H1 (cell line): ENCODE results near the gene LAMP5. TPM values are rescaled to one million over a fixed set of nuclear protein-coding genes. Genes with fewer than 3 reads are reported as not detected.

Experiments
- CTCF ChIA-PET: fragments of 300-600 bp; sonication (Branson Sonifier 250); formaldehyde crosslinking; loops from one replicate; lab custom pipeline; 2021; ENCODE audit not compliant: partially characterized antibody; lab: Charles Lee
- POLR2A ChIA-PET: fragments of 300-600 bp; sonication (Branson Sonifier 250); formaldehyde crosslinking; loops from one replicate; lab custom pipeline; 2021; ENCODE audit warnings: inconsistent platforms; ENCODE audit not compliant: partially characterized antibody; lab: Charles Lee
- DNase-seq, 2 experiments: peaks; one replicate each; pipeline versions ENCODE4 v3.0.0 to v3.0.0-alpha.2; 2010 to 2022; ENCODE audit warnings: low spot score in 2 of 2, low read depth in 1 of 2, mixed read lengths in 1 of 2
- FAIRE-seq: peaks from 2 replicates; lab custom pipeline; 2011; peaks lifted over from hg19 to GRCh38; lab: Jason Lieb, UNC
- H2AFZ ChIP-seq: 2 replicates; pipeline ENCODE4 v1.8.1; 2012; ENCODE audit warnings: low read length, inconsistent platforms
- H2AK5ac ChIP-seq: 2 replicates; pipeline ENCODE4 v1.6.1; 2013; ENCODE audit warnings: low read depth, low read length
- H2BK120ac ChIP-seq: replicated peaks from 2 replicates; pipeline ENCODE3; 2013; ENCODE audit warnings: low read depth, low read length, inconsistent platforms
- H2BK12ac ChIP-seq: 2 replicates; pipeline ENCODE4 v1.6.1; 2013; ENCODE audit warnings: low read depth, low read length
- H2BK15ac ChIP-seq: 2 replicates; pipeline ENCODE4 v1.6.1; 2013; ENCODE audit warnings: low read length
- H2BK20ac ChIP-seq: 2 replicates; pipeline ENCODE4 v1.6.1; 2013; ENCODE audit warnings: low read length
- H2BK5ac ChIP-seq: 2 replicates; pipeline ENCODE4 v1.6.1; 2013; ENCODE audit warnings: low read depth, low read length
- H3K14ac ChIP-seq: 2 replicates; pipeline ENCODE4 v1.6.1; 2013; ENCODE audit warnings: inconsistent platforms; ENCODE audit not compliant: insufficient read length
- H3K18ac ChIP-seq: 2 replicates; pipeline ENCODE4 v1.6.1; 2013; ENCODE audit warnings: low read length; ENCODE audit errors: extremely low read depth
- H3K23ac ChIP-seq: 2 replicates; pipeline ENCODE4 v1.6.1; 2013; ENCODE audit warnings: inconsistent platforms; ENCODE audit not compliant: insufficient read length
- H3K23me2 ChIP-seq: 2 replicates; pipeline ENCODE4 v1.6.1; 2013; ENCODE audit warnings: low read depth, low read length
- H3K27ac ChIP-seq: 2 replicates; pipeline ENCODE4 v1.6.1; 2011; ENCODE audit warnings: low read depth, low read length, inconsistent platforms
- H3K27me3 ChIP-seq, 4 experiments: replicated peaks in 1 of 4; 1 replicate in 1 of 4; 2 replicates in 3 of 4; pipeline versions ENCODE4 v1.6.1 to v1.8.1; 2011 to 2013; ENCODE audit warnings: low read length in 3 of 4, mild to moderate bottlenecking in 3 of 4, inconsistent platforms in 2 of 4, mixed read lengths in 2 of 4, moderate library complexity in 1 of 4; ENCODE audit not compliant: control insufficient read depth in 3 of 4, insufficient read depth in 3 of 4; ENCODE audit errors: extremely low read depth in 1 of 4
- H3K36me3 ChIP-seq, 4 experiments: 2 replicates each; pipeline versions ENCODE4 v1.6.1 to v1.8.1; 2011 to 2013; ENCODE audit warnings: mild to moderate bottlenecking in 4 of 4, low read length in 3 of 4, moderate library complexity in 2 of 4, control low read depth in 1 of 4, inconsistent platforms in 1 of 4; ENCODE audit not compliant: insufficient read depth in 4 of 4, control insufficient read depth in 2 of 4
- H3K4ac ChIP-seq: replicated peaks from 2 replicates; pipeline ENCODE3; 2013; ENCODE audit warnings: low read length, low read depth, mixed read lengths, inconsistent platforms; ENCODE audit not compliant: insufficient read length
- H3K4me1 ChIP-seq, 4 experiments: replicated peaks in 1 of 4; 1 replicate in 1 of 4; 2 replicates in 3 of 4; pipeline versions ENCODE4 v1.6.1 to v1.8.1; 2011 to 2013; ENCODE audit warnings: low read length in 3 of 4, inconsistent platforms in 2 of 4, mixed read lengths in 1 of 4; ENCODE audit not compliant: insufficient read depth in 4 of 4, control insufficient read depth in 3 of 4
- H3K4me2 ChIP-seq, 2 experiments: 2 replicates each; pipeline versions ENCODE4 v1.6.1 to v1.8.1; 2011 to 2013; ENCODE audit warnings: low read depth in 2 of 2, low read length in 2 of 2, control low read depth in 1 of 2, inconsistent platforms in 1 of 2, mild to moderate bottlenecking in 1 of 2; ENCODE audit not compliant: insufficient read depth in 1 of 2
- H3K4me3 ChIP-seq, 4 experiments: fragments of 200-600, 300-600 bp in 1 of 4; sonication (generic), shearing (Covaris generic), sonication (Bioruptor Twin) in 1 of 4; 2 replicates each; pipeline versions ENCODE4 v1.5.1 to v1.8.1; 2011 to 2016; ENCODE audit warnings: low read length in 4 of 4, low read depth in 3 of 4, control low read depth in 2 of 4, inconsistent platforms in 2 of 4, mild to moderate bottlenecking in 2 of 4, mixed read lengths in 1 of 4, moderate library complexity in 1 of 4; ENCODE audit not compliant: insufficient read depth in 2 of 4; ENCODE audit errors: extremely low read depth in 1 of 4
- H3K56ac ChIP-seq: replicated peaks from 2 replicates; pipeline ENCODE3; 2013; ENCODE audit warnings: low read depth, mild to moderate bottlenecking, mixed read lengths, low read length, inconsistent platforms; ENCODE audit not compliant: insufficient read length
- H3K79me1 ChIP-seq: 2 replicates; pipeline ENCODE4 v1.6.1; 2013; ENCODE audit warnings: low read depth, low read length, control low read depth
- H3K79me2 ChIP-seq, 2 experiments: 2 replicates each; pipeline versions ENCODE4 v1.6.1 to v1.8.1; 2012 to 2013; ENCODE audit warnings: low read length in 2 of 2, mild to moderate bottlenecking in 2 of 2, inconsistent platforms in 1 of 2; ENCODE audit not compliant: insufficient read depth in 2 of 2, control insufficient read depth in 1 of 2
- H3K9ac ChIP-seq, 4 experiments: replicated peaks in 1 of 4; 1 replicate in 1 of 4; 2 replicates in 3 of 4; pipeline versions ENCODE4 v1.6.1 to v1.8.1; 2011 to 2013; ENCODE audit warnings: low read depth in 3 of 4, low read length in 3 of 4, control low read depth in 2 of 4, mild to moderate bottlenecking in 2 of 4, moderate library complexity in 2 of 4, inconsistent platforms in 1 of 4; ENCODE audit errors: extremely low read depth in 1 of 4
- H3K9me3 ChIP-seq, 2 experiments: 2 replicates each; pipeline versions ENCODE4 v1.6.1 to v1.8.1; 2012 to 2013; ENCODE audit warnings: mild to moderate bottlenecking in 2 of 2, moderate library complexity in 2 of 2, control low read depth in 1 of 2, inconsistent platforms in 1 of 2, low read depth in 1 of 2, low read length in 1 of 2, mixed read lengths in 1 of 2; ENCODE audit not compliant: insufficient read depth in 2 of 2
- H4K20me1 ChIP-seq, 2 experiments: replicated peaks in 1 of 2; 2 replicates each; pipeline versions ENCODE3 to v1.8.1; 2011 to 2013; ENCODE audit warnings: inconsistent platforms in 2 of 2, low read length in 2 of 2, mild to moderate bottlenecking in 1 of 2; ENCODE audit not compliant: insufficient read depth in 2 of 2, control insufficient read depth in 1 of 2
- H4K5ac ChIP-seq: 2 replicates; pipeline ENCODE4 v1.6.1; 2013; ENCODE audit warnings: low read length, low read depth, mixed read lengths, inconsistent platforms; ENCODE audit not compliant: insufficient read length
- H4K8ac ChIP-seq: 2 replicates; pipeline ENCODE4 v1.8.0; 2013; ENCODE audit warnings: mild to moderate bottlenecking, moderate library complexity, low read length, inconsistent platforms; ENCODE audit not compliant: insufficient read depth; ENCODE audit errors: extremely low read depth
- H4K91ac ChIP-seq: replicated peaks from 2 replicates; pipeline ENCODE3; 2013; ENCODE audit warnings: low read length, mixed read lengths, inconsistent platforms; ENCODE audit not compliant: insufficient read length
- CREB1 ChIP-seq: IDR thresholded peaks from 2 replicates; pipeline ENCODE4 v1.6.1; 2012; ENCODE audit warnings: inconsistent platforms
- E2F6 ChIP-seq: IDR thresholded peaks from 2 replicates; pipeline ENCODE4 v1.6.1; 2012; ENCODE audit warnings: inconsistent platforms
- EZH2 ChIP-seq: fragments of 200-600 bp; sonication (generic); IDR thresholded peaks from 2 replicates; pipeline ENCODE4 v1.7.1; 2012; ENCODE audit warnings: low read depth, mild to moderate bottlenecking, moderate library complexity, low read length, inconsistent platforms; ENCODE audit not compliant: severe bottlenecking
- MAX ChIP-seq: IDR thresholded peaks from 2 replicates; pipeline ENCODE4 v1.6.1; 2012; ENCODE audit warnings: inconsistent platforms
- RNF2 ChIP-seq: fragments of 200-900, 300-1000 bp; sonication (generic); IDR thresholded peaks from 2 replicates; pipeline ENCODE4 v1.7.1; 2016; ENCODE audit warnings: borderline replicate concordance, low read depth, mild to moderate bottlenecking, antibody characterized with exemption, low read length; ENCODE audit not compliant: poor library complexity, severe bottlenecking; ENCODE audit errors: missing control alignments
- SIN3A ChIP-seq, 2 experiments: IDR thresholded peaks in 1 of 2; conservative IDR thresholded peaks in 1 of 2; 2 replicates each; pipeline ENCODE4 v1.6.1; 2011 to 2012; ENCODE audit warnings: low read length in 2 of 2, improper control_type of control experiment in 1 of 2, low read depth in 1 of 2, mild to moderate bottlenecking in 1 of 2
- SUZ12 ChIP-seq: fragments of 200-600 bp; sonication (generic); IDR thresholded peaks from 2 replicates; pipeline ENCODE4 v1.6.1; 2012; ENCODE audit warnings: mild to moderate bottlenecking, inconsistent platforms, low read length, moderate library complexity, mixed read lengths
- WGBS, 2 experiments: shearing (Covaris generic) in 1 of 2; methylation state at CpG; one replicate each; pipeline versions ENCODE4 v1.1.6 to v1.1.7; 2013 to 2015; ENCODE audit warnings: low lambda C conversion rate in 2 of 2, mixed read lengths in 2 of 2, inconsistent platforms in 1 of 2, low coverage in 1 of 2, missing lambda C conversion rate in 1 of 2; ENCODE audit not compliant: insufficient replicate concordance in 2 of 2, insufficient coverage in 1 of 2, insufficient read length in 1 of 2; ENCODE audit errors: extremely low coverage in 1 of 2, missing lambda C conversion rate in 1 of 2; 5-methylcytosine and 5-hydroxymethylcytosine counted together
- polyA plus RNA-seq, 7 experiments: library from polyadenylated mRNA; depleted of rRNA in 3 of 7; stranded (reverse) in 5 of 7; unstranded in 2 of 7; fragments of >200 nt in 5 of 7; fragments of 200-250 nt in 2 of 7; gene quantifications; 1 replicate in 5 of 7; 2 replicates in 1 of 7; 4 replicates in 1 of 7; pipeline versions ENCODE4 v1.2.1 to v1.2.3, GENCODE V29; 2011 to 2013; ENCODE audit warnings: missing spikeins in 2 of 7, mixed read lengths in 2 of 7
- total RNA-seq: library from RNA; stranded (reverse); fragmentation: NEBNext Ultra II Directional; extraction: Animal tissue kit (Norgen Biotek cat#: 25700); gene quantifications from 2 replicates; pipeline ENCODE4 v1.2.1, GENCODE V29; 2021

Gene LAMP5
- total and polyA plus RNA-seq, 2 of the 8 experiments (the other 6 are each of a cell fraction or from before 2014, with no cell fraction given), result 0.22 to 1.9 TPM

- FAIRE-seq (no peak), DNase-seq (peak in 1 of 2 experiments; percentile 65)
- WGBS, 2 experiments, result 4% methylated on average over 30 of the region's 30 CpGs; no CpG with 5 or more reads in 1 of the 2 experiments
- Histone ChIP-seq H2BK15ac (no peak overlapping the region; the same call in 1 of the 2 replicates), H3K27me3 (peaks cover 58 to 91% (median 74%) of the 10 kb centered on the region in 4 experiments), H3K23ac (no peak overlapping the region), H3K9me3 (no peaks in the 10 kb centered on the region), H3K4me1 (peaks cover 3 to 25% (median 15%) of the 10 kb centered on the region in 4 experiments), H3K4me3 (peak overlapping the region in 3 of 4 experiments; percentile 28 to 55 (median 35); a peak in 6 of 8 replicates), H3K14ac (no peak overlapping the region), H3K18ac (no peak overlapping the region), H2AK5ac (no peak overlapping the region), H4K5ac (no peak overlapping the region), H4K8ac (no peak overlapping the region), H3K79me1 (no peaks in the 10 kb centered on the region), H3K56ac (no peak overlapping the region), H2BK5ac (no peak overlapping the region; the same call in 1 of the 2 replicates), H3K27ac (no peak overlapping the region), H2BK20ac (no peak overlapping the region), H3K4ac (no peak overlapping the region), H4K91ac (no peak overlapping the region), H3K4me2 (peak overlapping the region; percentile 80 to 82), H2BK12ac (no peak overlapping the region), H2BK120ac (no peak overlapping the region), H2AFZ (peak overlapping the region; percentile 31; the same call in 1 of the 2 replicates), H4K20me1 (peaks cover 0 to 5% of the 10 kb centered on the region in 2 experiments), H3K9ac (no peak overlapping the region), H3K79me2 (no peaks in the 10 kb centered on the region), H3K36me3 (no peaks in the 10 kb centered on the region), H3K23me2 (peaks cover 7% of the 10 kb centered on the region; the same call in 1 of the 2 replicates)
- ChIA-PET CTCF (interaction anchor here (0.9 to 2.0 kb wide), 4 partner anchors 94 to 919 kb away, joined by 3 to 5 read pairs (median 4); no protein-coding TSS in a partner anchor), POLR2A (interaction anchor here (0.8 to 1.6 kb wide), 2 partner anchors 10 to 12 kb away, joined by 3 to 6 read pairs; no protein-coding TSS in a partner anchor)
- peak; percentile 88 for TF ChIP-seq SUZ12
- TF ChIP-seq E2F6, result peak; percentile 52; the same call in 1 of the 2 replicates
- peak; percentile 72 for TF ChIP-seq EZH2
- TF ChIP-seq SIN3A (conservative IDR thresholded peaks at IDR 0.05 in 1 of 2, IDR thresholded peaks at IDR 0.05 in 1 of 2; ENCODE audit: low read depth in 1 of 2, low read length in 2 of 2), result 0 out of 4 replicates have a peak, but pooled peaks of 1 of the 2 experiments have one; percentile 57
- peak; percentile 64 for TF ChIP-seq MAX
- TF ChIP-seq RNF2, result no peak
- no peak for TF ChIP-seq CREB1
These were observed 5.7 kb upstream of the LAMP5 start for GRCh38 chr20:9508696-9509178.
